KG1 (cell line): ENCODE results near the gene CS.
A peak's percentile ranks its signal among the peaks of the same experiment; 100 is the strongest.
"Not testable (repeated sequence)": the region's sequence is repeated elsewhere in the genome, so short reads cannot be mapped to it uniquely, and the experiment has no call there.

Experiments used
- DNase-seq: peaks from one replicate; lab custom pipeline; 2025; lab: John Stamatoyannopoulos, UW

CS gene

GRCh38 chr12:56299853-56300643, at the start of gene CS:
CS (minus strand) TSS chr12:56300330; CDS start chr12:56300201, 129 bp downstream.
- peak; percentile 78 for DNase-seq

- DNase-seq: no peak
These were observed 48.6 kb upstream of the CS start for GRCh38 chr12:56348776-56349175.

- DNase-seq: not testable (repeated sequence)
These were observed 47.1 kb upstream of the CS start for GRCh38 chr12:56347255-56347654.

GRCh38 chr12:56346675-56347074, 46.5 kb upstream of the CS start:
- DNase-seq: no peak

GRCh38 chr12:56342290-56342689, 42.2 kb upstream of the CS start:
- DNase-seq: not testable (repeated sequence)

- no peak for DNase-seq
These were observed 41.5 kb upstream of the CS start for GRCh38 chr12:56341616-56342015.

- no peak for DNase-seq
These were observed 39.0 kb upstream of the CS start for GRCh38 chr12:56339158-56339422.

GRCh38 chr12:56338308-56339157, 38.4 kb upstream of the CS start, which contains the start of gene IL23A:
IL23A (plus strand) TSS chr12:56338884; CDS start chr12:56339045, 161 bp downstream.
- DNase-seq: no peak

- DNase-seq: no peak
These were observed 37.7 kb upstream of the CS start for GRCh38 chr12:56337753-56338251.

GRCh38 chr12:56336361-56337167, 36.4 kb upstream of the CS start:
- no peak for DNase-seq

- not testable (repeated sequence) for DNase-seq
These were observed 35.4 kb upstream of the CS start for GRCh38 chr12:56335527-56335926.

- DNase-seq: no peak
These were observed 34.3 kb upstream of the CS start for GRCh38 chr12:56334490-56334793.

- DNase-seq: peak; percentile 68
These were observed 33.8 kb upstream of the CS start, which contains the start of gene PAN2 for GRCh38 chr12:56333679-56334489. PAN2 (minus strand) TSS chr12:56334000; CDS start chr12:56333094, 906 bp downstream.

- no peak for DNase-seq
These were observed 33.1 kb upstream of the CS start for GRCh38 chr12:56333197-56333678.

GRCh38 chr12:56332512-56333196, 32.5 kb upstream of the CS start:
- DNase-seq: no peak

- DNase-seq: no peak
These were observed 30.9 kb upstream of the CS start for GRCh38 chr12:56330936-56331490.

- DNase-seq: no peak
These were observed 26.4 kb upstream of the CS start for GRCh38 chr12:56326533-56326932.

GRCh38 chr12:56326126-56326525, 26.0 kb upstream of the CS start:
- no peak for DNase-seq

- DNase-seq: no peak
These were observed 24.1 kb upstream of the CS start for GRCh38 chr12:56324206-56324605.

GRCh38 chr12:56321610-56322009, 21.5 kb upstream of the CS start:
- DNase-seq: not testable (repeated sequence)
